Measurements from ENCODE around the gene ACTL6B.

Gene ACTL6B

DNA sequence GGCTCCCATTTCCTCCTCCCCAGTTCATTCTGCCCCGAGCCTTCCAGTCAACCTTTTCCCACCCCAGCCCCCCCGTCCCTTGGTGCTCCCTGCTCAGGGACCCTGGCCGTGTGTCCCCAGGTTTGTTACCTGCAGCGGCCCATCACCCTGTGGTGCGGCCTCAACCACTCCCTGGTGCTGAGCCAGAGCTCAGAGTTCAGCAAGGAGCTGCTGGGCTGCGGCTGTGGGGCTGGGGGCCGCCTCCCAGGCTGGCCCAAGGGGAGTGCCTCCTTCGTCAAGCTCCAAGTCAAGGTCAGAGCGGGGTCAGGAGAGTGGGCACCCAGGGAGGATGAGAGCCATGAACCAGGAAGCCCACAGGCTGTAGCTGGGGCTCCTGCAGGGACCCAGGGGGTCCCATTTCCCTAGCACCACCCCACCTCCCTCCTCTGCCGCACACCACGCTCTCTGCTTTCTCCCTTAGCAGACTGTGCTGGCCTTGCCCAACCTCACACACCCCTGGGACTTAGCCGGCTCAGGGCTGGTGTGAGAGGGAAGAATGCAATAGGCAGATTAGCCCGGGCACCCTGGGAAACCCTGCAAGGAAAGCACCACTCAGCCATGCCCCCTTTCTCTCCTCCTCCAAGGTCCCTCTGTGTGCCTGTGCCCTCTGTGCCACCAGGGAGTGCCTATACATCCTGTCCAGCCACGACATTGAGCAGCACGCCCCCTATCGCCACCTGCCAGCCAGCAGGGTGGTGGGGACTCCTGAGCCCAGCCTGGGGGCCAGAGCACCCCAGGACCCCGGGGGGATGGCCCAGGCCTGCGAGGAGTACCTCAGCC lies 56.1 kb downstream of the ACTL6B start:
- no peak for DNase-seq (ENCODE audit: low read depth)

DNA sequence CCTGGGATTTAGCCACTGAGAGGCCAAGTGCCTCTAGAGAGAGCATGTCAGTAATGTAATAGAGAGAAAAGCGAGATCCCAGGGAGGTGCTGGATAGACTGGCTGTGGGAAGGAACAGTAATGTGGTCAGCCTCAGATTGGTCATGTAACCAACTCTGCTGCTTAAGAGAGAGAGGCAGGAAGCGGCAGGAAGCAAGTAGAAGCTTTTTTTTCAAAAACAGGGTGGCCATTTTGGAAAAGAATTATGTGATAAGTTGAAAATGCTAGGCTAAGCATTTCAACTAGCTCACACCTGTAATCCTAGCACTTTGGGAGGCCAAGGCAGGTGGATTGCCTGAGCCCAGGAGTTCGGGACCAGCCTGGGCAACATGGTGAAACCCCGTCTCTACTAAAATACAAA lies 57.8 kb downstream of the ACTL6B start:
- no peak for DNase-seq (ENCODE audit: low read depth)

- DNase-seq (ENCODE audit: low read depth): no peak
Measured at GRCh38 chr7:100595188-100595587, 61.1 kb downstream of the ACTL6B start.

Data from stimulated activated CD8-positive, alpha-beta memory T cell treated with anti-CD3 and anti-CD28 coated beads, Interleukin-7, amount 100 ng/mL, for 24 hours (primary cell).